Skeletal muscle cell (primary cell): Measurements from ENCODE around the gene ANKRD33.

Source experiments
- DNase-seq: peaks from one replicate; pipeline ENCODE4 v3.0.0-alpha.2; 2010; ENCODE audit warnings: low read depth
- H3K4me3 ChIP-seq: 2 replicates; pipeline ENCODE4 v1.5.1; 2011; ENCODE audit warnings: low read depth, mild to moderate bottlenecking, control low read depth, low read length, moderate library complexity

ANKRD33 gene, protein sequence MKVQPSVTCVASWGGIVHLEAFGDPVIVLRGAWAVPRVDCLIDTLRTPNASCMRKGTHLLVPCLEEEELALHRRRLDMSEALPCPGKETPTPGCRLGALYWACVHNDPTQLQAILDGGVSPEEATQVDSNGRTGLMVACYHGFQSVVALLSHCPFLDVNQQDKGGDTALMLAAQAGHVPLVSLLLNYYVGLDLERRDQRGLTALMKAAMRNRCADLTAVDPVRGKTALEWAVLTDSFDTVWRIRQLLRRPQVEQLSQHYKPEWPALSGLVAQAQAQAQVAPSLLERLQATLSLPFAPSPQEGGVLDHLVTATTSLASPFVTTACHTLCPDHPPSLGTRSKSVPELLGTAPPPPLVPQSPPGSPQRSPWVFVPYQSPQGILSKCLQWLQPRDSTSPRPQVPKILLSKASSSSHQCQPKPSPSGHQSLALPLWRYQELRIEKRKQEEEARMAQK

DNA sequence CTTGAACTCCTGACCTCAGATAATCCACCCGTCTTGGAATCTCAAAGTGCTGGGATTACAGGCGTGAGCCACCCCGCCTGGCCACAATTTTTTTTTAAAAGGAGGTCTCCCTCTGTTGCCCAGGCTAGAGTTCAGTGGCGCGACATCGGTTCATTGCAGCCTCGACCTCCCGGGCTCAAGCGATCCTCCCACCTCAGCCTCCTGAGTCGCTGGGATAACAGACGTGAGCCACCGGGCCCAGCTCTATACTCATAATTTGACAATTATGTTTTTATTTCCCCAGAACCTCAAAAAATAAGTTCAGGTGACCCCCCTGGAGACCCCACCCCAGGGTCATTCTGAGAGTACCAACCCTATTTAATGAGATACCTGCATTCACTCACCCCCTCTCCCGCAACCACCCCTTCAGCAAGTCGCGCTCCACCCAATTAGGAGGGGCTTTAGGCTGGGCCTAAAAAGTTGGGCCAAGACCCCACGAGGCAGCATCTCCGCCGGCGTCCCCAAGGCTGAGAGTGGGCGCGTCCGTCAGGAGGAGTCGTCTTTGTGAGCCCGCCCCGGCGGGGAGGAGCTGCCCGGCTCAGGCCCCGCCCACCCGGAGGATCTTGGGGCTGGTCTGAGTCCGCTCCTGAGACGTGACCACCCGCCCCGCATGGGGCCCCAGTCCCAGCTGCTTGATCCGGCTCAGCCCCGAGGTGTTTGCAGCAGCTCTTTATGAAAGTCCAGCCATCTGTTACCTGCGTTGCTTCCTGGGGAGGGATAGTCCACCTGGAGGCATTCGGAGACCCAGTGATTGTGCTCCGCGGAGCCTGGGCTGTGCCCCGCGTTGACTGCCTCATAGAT, at the start of gene ANKRD33:
TSS of gene ANKRD33 (plus strand) at position 628 of the 840 bp plus-strand sequence. CDS start at position 712, 84 bp downstream.
- H3K4me3 ChIP-seq = peak within 1 kb of the TSS; percentile 21
- DNase-seq = no peak

DNA sequence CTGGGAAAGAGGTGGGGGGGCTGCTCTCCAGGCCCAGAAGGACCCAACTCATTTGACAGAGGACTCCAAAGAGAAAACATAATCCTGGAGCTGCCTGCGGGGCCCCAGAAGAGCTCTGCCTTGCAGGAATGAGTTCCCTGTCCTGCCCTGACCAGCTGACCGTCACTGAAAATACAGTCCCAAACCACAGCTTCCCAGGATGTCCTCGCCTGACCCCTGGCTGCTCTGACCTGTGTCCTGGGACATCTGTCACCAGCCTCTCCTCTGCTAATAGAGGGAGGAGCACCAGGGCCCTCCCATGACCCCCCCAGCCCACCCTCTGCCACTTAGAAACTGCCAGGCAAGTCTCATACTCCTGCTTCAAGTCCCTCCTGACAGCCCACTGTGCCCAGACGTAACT, 49.1 kb upstream of the ANKRD33 start:
- no peak overlapping the region for H3K4me3 ChIP-seq

DNA sequence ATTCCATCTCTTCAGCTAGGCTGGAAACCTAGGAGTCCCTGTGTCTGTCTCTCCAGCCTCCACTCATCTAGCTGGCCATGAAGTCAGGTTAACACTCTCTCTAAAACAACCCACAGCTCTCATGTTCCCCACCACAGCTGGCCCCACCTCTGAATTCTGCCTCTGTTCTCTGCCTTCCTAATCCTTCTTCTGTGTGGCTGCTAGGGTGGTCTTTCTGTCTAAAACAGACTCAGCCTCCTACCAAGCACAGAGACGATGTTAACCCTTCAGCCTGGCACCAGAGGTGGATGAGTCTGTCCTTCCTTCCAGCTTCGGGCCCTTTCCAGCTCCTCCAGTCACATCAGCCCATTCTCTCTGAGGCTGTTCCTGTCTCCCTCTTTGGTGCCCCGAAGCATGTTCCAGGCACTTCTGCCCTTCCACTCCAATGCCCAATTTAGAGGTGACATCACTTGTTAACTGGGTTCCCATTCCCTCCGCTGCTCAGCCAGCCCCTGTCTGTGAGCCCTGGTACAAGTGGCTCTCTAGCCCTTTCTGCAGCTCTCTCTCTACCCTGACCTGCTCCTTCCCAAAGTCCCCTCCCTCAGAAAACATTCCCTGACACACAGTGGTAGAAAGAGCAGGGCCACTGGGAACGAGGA, 48.5 kb upstream of the ANKRD33 start:
- H3K4me3 ChIP-seq = no peak overlapping the region
- no peak for DNase-seq

More for the DNA sequence above, 49.1 kb upstream of the ANKRD33 start:
- no peak for DNase-seq

DNA sequence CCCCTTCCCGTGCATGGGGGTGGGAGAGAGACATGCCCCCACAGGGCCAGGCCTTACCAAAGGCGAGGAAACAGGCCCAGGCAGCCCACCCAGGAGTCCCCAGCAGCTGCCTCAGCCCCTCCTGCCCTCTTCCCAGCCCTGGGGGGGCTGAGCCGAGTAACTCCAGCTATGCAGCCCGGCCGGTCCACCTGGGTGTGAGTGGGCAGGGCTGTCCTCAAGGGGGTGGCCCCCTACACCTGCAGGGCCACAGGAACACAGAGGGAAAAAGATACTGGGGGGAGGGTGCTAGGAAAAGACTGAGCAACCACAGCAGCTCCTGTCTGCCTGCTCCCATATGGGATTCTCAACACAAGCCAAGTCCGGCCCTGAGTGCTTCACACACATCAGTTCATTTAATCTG, 46.9 kb upstream of the ANKRD33 start:
- no peak for DNase-seq

DNA sequence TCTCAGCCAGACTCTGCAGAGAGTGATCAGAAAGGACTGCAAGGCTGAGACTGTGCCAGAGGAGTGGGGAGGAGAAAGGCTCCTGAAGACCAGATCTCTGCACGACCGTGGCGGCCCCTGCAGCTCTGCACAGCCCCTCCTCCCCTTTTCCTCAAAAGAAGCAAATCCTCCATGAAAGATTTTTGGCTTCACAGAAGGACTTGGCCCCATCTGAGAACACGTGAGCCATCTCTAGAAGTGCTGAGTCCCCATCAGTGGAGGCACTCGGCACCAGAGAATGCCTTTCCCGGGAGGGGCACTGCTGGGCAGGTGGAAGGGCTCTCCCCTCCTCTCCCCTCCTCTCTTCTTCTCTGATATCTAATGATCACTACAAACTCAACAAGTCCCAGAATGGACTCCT, 46.2 kb upstream of the ANKRD33 start:
- DNase-seq = no peak
- no peak overlapping the region for H3K4me3 ChIP-seq

More for the DNA sequence above, 46.9 kb upstream of the ANKRD33 start:
- no peak overlapping the region for H3K4me3 ChIP-seq

DNA sequence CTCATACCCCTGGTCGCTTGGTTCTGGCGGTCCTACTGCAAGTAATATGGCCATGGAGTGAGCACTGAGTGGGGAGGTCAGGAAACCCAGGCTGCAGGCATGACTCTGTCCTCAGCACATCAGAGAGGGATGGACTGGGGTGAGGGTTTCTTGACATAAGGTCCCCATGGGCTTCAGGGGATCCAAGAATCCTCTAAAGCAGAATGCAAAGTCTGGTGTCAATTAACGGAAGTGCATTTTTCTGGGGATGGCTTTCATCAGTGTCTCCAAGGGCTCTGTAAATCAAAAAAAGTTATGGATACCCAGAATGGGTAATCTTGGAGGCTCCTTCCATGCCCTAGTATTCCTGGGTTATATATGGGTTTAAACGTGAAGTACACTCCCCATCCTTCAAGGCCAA, 43.0 kb upstream of the ANKRD33 start:
- DNase-seq = no peak
- no peak overlapping the region for H3K4me3 ChIP-seq

DNA sequence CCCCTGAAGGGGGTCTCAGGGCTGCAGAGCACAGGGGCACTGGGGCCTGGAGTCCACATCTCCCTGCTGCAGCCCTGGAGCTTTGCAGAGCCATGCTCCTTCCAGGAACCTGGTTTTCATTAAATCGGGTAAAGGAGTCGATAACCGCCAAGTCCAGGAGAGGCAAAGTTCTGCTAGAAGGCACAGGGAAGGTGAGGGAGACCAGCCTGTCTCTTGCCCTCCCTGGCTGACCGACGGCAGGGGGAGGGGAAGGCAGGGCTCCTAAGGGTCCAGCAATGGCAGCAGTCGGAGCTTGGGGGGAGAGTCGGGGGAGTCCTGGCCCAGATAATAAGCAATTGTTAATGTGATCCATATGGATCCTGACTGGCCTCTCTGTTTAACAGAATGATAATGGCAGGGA, 42.4 kb upstream of the ANKRD33 start:
- no peak for DNase-seq

DNA sequence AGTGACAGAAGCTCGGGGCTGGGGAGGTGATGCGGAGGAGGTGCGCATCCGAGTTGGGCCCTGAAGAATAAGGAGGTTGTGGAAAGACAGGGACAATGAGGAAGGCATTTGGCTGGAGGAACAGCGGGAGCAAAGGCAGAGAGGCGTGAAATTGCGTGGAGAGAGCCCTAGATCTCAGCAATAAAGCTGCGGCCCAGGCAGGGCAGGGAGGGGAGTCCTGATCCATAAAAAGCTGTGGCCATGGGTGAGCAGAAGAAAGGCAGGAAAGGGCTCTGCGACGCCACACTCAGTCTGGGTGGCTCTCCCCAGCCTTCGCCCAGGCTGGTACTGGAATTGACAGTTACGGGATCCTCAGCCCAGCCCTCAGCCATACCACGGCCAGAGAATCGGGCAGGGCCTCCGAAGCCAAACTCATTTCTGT, 41.6 kb upstream of the ANKRD33 start:
- no peak overlapping the region for H3K4me3 ChIP-seq
- DNase-seq = no peak

More for the DNA sequence above, 42.4 kb upstream of the ANKRD33 start:
- no peak overlapping the region for H3K4me3 ChIP-seq

DNA sequence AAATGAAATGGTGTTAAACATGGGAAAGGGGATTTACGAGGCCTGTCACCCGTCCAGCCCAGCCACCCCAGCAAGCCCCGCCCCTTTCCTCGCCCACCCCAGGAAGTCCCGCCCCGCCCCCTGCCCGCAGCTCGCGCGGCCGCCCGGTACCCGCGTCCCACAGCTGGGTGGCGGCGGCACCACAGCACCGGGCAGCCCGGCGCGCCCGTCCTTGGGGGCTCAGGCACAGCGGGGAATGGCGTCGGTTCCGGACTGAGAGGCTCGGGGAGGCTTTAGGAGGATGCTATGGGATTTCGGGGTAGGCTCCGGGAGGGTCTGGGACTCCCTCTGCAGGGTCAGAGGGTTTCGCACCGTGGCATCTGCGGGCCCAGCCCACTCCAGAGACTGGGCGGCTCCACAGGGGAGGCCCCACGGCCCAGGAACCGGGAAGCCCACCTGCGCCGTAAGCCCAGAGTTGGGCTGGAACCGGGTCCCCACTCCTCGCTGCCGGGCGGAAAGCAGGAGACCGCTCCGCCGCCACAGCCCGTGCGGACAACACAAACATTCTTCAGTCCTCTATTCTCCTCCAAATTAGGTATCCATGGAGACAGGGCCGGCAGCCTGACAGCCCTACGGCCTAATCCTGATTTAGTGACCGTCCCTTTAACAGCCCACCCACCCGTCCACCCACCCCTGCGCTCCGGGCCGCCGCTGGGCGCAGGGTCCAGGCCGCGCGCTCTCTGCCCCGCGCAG, 40.8 kb upstream of the ANKRD33 start:
- no peak for DNase-seq
- H3K4me3 ChIP-seq = peak overlapping the region; percentile 43

DNA sequence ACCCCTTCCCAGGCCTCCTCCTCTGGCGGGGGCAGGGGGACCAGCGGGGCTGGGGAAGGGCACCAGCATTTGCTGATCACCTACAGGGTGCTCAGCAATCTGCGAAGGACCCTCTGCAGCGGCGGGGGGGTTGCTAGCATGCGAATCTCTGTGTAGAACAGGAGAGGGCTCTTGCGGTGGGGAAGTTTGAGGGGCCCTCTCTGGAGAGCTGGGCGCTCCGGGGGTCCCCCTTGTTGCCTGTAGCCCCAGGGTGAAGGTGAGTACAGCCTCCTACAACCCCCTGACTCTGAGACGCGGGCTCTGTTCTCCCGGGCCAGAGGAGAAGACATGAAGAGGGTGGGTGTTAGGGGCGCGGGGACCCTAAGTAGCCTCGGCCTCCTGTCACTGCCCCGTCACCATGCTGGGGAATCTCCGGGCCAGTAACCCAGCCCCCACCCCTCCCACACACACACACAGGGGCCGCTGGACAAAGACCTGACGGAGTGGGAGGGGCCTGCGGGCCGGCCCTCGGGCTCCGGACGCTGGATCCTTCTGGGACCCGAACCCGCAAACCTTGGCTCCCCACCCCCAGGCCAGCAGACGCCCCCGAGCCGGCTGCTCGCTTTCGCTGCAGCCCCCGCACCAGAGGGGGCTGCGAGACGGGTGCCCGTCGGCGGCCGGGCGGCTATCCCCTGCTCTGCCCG, 40.1 kb upstream of the ANKRD33 start:
- peak overlapping the region; percentile 43 for H3K4me3 ChIP-seq

DNA sequence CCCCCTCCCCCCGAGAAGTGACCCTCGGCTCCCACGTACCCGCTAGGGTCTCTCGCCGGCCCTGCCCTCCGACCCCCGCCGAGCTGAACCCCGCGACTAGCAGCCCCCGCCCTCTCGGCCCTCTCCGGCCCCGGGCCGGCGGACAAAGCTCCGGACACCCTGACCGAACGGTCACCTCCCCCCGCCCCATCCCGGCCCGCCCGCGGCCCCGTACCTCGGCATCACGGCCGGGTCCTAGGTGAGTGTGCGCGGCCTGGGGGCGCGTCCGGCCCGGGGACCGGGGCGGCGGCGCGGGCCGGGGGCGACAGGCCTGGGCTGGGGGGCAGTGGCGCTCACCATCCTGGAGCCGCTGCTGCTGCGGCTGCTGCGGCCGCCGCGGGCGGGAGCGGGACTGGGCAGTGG, 39.6 kb upstream of the ANKRD33 start, which contains the start of gene FIGNL2:
TSS of gene FIGNL2 (minus strand) at position 393 of the 402 bp plus-strand sequence. CDS start 26,305 bp downstream, outside the sequence.
- DNase-seq = no peak
- H3K4me3 ChIP-seq = peak within 1 kb of the TSS; percentile 43

More for the DNA sequence above, 40.1 kb upstream of the ANKRD33 start:
- DNase-seq = no peak

DNA sequence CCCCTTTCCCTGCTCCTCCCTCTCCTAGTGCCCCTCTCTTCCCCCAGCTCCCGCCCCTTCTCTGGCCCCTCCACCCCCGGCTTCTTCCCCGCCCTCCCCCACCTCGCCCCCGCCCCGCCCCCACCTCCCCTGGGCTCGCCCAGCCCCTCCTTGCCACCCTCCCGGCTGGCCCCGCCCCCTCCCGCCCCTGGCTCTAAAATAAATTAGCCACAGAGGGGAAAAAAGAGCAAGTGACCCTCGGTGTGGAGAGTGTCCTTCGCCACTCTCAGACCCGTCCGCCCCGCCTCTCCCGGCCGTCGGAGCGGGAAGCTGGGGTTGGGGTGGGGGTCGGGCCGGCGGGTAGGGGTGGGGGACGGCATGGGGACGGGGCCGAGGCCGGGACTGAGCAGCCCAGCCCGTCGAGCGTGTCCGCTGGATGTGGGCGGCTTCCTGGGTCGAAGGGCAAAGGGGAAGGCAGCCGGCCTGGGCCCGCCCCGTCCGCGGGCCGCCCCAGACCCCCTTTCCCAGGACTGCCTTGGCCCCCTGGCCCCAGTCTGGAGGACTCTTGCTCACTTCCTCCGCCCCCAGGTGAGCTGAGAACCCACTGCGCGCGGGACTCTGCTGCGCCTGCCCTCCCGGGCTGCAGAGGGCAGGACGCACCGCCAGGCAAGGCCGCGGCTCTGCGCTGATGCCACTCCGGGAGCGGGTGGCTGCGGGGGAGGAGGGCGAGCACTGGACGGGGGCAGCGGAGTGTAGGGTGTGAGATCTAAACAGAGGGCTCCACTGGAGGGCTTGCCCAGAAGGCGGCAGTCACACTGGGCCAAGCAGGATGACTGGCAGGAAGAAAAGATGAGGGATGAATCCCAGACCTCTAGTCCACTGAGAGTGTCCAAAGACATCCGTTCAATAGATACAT, 38.8 kb upstream of the ANKRD33 start:
- H3K4me3 ChIP-seq = no peak overlapping the region
- no peak for DNase-seq

DNA sequence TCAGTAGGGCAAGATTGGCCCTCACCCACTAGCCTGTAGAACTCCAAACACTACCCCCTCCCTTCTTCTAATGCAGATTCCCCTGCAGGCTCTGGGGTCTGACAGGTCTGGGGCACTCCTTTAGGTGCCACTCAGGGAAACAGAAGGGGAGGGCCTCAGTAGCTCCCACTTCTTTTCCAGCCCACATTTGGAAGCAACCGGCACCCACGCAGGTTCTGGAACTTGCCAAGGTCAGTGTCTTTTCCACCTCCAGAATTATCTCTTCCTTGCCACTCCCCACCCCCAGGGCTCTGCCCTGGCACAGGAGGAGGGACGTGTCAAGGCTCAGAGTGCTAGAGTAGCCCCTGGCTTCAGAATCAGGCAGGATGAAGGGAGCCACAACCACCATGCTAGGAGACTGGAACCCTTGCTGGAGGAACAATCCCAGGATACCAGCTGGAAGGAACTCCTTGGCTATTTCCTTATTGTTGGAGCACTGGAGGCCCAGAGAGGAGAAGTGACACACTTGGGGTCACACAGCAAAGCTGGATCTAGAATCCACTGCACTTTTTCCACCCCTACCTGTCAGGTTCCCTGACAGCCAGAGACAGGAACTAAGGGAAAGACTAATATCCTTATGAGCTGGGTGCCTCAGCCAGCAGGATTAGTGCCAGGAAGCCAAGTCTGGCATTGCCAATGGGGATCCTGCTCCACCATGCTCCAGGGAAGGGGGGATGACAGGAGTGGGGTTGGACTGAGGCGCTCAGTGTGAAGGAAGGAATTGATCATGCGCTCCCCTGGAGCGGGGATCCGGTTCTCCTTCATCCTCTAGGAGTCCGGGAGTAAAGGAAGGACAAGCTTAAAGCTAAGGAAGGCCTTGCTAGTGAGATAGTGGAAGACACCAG, 37.6 kb upstream of the ANKRD33 start:
- no peak overlapping the region for H3K4me3 ChIP-seq
- no peak for DNase-seq

DNA sequence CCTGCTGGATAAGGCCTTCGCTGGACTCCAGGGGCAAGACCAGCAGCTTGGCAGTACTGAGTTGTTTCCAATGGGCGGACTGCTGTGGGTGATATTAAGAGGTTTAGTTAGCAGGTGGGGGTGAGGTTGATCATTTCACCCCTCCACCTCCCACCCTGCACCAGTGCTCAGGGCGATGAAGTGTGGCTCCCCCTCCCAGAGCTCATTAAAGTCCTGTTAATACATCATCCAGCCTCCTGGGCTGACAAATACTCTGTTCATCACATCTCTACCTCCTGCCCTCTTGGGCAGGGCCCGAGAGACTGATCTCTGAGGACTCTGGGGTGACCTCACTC, 37.0 kb upstream of the ANKRD33 start:
- no peak for DNase-seq
- no peak overlapping the region for H3K4me3 ChIP-seq

DNA sequence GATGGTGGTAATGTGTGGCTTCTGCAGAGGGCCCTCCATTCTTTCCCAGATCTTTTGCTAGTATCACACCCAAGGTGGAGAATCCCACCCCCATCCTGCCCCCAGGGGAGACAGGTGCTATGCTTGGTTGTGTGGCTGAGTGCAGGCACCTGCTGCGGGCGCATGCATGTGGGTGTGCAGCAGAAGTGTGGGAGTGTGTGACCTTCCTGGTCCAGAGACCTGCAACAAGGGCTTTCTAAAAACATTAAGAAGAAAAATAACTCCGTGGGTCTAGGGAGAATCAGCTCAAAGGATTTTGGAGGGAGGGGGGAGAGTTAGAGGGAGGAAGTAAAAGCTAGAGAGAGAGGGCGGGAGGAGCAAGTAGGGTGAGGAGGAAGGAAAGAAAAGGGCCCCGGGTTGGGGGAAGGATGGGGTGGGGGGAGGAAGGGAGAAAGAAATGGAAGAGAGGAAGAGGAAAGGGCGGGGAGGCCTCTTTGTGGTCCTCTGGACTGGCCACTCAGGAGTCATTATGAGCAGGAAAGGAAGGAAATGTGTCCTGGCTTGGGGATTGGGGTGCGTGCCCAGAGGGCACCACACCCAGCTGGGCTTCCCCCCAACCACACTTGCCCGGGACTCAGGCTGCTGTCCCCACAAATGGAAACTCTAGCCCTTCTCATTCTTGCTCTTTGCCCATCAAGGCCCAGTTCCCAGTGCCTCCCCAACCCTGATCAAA, 36.3 kb upstream of the ANKRD33 start:
- DNase-seq = no peak
- H3K4me3 ChIP-seq = no peak overlapping the region

DNA sequence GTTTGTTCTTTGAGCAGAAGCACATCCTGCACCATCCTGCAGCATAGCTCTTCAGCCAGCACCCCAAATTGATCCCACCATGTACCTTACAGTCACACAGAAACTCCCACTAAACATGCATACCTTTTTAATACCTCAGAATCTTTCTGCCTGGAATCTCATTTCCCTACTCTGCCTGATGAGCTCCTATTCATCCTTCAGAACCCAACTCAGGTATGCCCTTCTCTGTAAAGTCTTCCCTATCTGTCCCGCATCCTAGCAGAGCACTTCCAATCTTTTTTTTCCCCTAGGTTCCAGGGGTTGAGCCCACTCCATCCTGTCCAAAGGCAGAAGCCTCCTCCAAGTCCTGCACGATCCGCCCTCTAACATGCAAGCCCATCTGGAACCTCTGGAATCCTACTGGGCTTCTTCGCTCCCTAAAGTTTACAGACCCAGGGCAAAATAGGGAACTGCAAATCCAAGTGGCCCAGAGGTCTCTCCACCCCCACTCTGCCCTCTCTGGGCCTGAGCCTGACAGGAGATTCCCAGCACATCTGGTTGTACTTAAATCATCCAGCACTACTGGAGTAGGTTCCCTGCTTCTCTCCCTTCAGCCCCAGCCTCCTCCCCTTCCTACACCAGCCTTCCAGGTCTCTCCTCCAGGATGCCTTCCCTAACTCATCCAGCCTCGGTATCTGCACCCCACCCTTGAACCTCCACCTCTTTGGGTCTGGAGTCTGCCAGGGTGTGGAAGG, 35.3 kb upstream of the ANKRD33 start:
- H3K4me3 ChIP-seq = no peak overlapping the region
- DNase-seq = no peak
